ENCODE results near the gene CALN1.

Gene CALN1

DNA sequence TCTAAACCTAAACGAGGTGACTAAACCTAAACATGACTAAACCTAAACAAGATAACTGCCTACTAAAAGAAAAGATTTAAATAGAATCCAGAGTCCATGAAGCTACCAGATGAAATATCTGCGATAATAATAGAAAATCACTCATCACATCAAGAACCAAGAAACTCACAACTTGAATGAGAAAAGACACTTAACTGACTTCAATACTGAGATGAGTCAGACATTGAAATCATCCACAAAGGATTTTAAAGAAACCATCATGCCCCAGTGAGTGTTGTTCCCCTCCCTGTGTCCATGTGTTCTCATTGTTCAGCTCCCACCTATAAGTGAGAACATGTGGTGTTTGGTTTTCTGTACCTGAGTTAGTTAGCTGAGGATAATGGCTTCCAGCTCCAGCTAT lies 416.0 kb downstream of the CALN1 start:
- no peak for DNase-seq (ENCODE audit: low read depth)
- H3K4me3 ChIP-seq (ENCODE audit: low read length) = no peak overlapping the region
- TF ChIP-seq, protein P1, sequence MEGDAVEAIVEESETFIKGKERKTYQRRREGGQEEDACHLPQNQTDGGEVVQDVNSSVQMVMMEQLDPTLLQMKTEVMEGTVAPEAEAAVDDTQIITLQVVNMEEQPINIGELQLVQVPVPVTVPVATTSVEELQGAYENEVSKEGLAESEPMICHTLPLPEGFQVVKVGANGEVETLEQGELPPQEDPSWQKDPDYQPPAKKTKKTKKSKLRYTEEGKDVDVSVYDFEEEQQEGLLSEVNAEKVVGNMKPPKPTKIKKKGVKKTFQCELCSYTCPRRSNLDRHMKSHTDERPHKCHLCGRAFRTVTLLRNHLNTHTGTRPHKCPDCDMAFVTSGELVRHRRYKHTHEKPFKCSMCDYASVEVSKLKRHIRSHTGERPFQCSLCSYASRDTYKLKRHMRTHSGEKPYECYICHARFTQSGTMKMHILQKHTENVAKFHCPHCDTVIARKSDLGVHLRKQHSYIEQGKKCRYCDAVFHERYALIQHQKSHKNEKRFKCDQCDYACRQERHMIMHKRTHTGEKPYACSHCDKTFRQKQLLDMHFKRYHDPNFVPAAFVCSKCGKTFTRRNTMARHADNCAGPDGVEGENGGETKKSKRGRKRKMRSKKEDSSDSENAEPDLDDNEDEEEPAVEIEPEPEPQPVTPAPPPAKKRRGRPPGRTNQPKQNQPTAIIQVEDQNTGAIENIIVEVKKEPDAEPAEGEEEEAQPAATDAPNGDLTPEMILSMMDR (conservative IDR thresholded peaks at IDR 0.05; ENCODE audit: low read depth, low read length) = no peak

DNA sequence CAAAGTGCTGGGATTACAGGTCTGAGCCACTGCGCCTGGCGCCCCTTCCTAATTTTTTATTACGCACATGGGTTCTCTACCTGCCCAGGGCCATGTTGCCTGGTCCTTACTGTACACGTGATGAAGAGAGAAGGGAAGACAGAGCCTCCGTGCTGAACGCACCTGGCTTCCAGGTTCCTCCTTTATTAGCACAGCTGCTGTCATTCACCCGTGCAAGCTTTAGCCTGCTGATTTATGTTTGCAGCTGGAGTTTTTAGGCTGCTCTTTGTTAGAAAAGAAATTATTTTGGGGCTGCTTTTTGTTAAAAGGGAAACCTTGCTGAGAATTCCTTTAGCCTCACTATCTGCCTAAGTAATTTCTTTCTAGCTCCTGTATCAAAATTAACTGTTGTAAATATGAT lies 417.0 kb downstream of the CALN1 start:
- no peak overlapping the region for H3K4me3 ChIP-seq (ENCODE audit: low read length)
- TF ChIP-seq, protein P1 (conservative IDR thresholded peaks at IDR 0.05; ENCODE audit: low read depth, low read length) = no peak
- DNase-seq (ENCODE audit: low read depth) = no peak

DNA sequence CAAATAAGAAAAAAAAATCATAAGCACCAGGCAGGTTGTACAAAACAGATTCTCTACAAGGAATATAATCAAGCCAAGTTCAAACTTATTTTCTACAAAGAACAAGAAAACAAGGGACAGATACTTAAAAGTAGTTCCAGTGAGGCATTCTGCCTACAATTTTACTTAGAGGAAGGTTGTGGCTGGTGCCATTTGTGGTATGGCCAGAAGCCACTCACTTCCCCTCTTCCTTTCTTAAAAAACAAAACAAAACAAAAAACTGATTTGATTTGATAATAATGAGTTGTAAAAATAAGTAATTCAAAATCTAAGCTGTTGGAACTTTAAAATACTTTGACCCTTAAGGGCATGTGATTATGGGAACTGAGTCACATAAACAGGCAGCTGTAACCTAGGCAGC lies 420.6 kb downstream of the CALN1 start:
- TF ChIP-seq, protein P1 (conservative IDR thresholded peaks at IDR 0.05; ENCODE audit: low read depth, low read length) = no peak
- no peak overlapping the region for H3K4me3 ChIP-seq (ENCODE audit: low read length)
- DNase-seq (ENCODE audit: low read depth) = no peak

DNA sequence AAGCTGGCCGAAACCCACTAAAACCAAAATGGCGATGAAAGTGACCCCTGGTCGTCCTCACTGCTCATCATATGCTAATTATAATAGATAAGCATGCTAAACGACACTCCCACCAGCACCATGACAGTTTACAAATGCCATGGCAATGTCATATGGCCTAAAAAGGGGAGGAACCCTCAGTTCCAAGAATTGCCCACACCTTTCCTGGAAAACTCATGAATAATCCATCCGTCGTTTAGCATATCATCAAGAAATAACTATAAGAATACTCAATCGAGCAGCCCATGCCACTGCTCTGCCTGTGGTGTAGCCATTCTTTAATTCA lies 422.0 kb downstream of the CALN1 start:
- H3K4me3 ChIP-seq (ENCODE audit: low read length) = no peak overlapping the region
- TF ChIP-seq, protein P1 (conservative IDR thresholded peaks at IDR 0.05; ENCODE audit: low read depth, low read length) = no peak
- no peak for DNase-seq (ENCODE audit: low read depth)

DNA sequence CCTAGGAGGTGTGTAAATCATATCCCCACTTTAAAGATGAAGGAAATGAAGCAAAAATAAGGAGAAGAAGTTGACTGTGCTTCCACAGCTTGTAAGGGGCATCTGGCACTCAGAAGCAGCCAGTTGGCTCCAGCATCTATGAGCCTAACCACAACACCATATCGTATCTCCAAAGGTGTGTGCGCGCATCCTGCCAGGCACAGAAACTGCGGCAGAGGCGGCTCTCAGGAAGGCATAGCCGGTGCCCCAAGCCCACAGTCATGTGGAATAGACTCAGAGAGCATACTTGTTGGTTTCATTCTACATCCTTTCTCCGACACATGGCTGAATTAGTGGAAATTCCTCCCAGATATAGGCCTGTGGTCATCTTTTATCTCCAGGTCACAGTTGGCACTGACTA lies 423.9 kb downstream of the CALN1 start:
- no peak overlapping the region for H3K4me3 ChIP-seq (ENCODE audit: low read length)
- TF ChIP-seq, protein P1 (conservative IDR thresholded peaks at IDR 0.05; ENCODE audit: low read depth, low read length) = no peak
- no peak for DNase-seq (ENCODE audit: low read depth)

DNA sequence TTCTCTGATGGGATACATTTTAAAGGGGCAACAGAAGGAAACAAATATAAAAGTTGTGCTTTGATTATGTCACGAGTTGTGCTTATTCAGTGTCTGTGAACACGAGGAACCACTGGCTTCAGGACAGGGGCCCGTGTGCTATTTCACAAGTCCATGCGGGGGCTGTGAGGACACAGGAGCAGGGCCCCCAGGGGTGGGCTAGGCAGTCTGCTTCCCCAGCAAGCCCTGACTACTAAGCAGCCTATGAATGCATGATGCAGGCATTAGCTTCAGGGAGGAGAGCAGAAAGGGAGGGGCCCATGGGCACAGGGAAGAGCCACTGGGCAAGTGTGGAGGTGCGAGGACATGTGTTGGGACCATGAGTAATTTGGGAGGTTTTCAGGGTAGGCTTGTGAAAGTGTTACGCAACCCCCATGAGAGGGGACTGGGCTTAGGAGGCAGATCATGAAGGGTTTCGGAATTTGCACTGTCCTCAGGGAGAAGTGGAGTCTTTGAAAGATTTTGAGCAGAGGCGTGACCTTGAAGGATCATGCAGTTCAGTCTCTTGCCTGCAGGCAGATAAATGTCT lies 424.9 kb downstream of the CALN1 start:
- DNase-seq (ENCODE audit: low read depth) = no peak
- H3K4me3 ChIP-seq (ENCODE audit: low read length) = no peak overlapping the region
- TF ChIP-seq, protein P1 (conservative IDR thresholded peaks at IDR 0.05; ENCODE audit: low read depth, low read length) = no peak

DNA sequence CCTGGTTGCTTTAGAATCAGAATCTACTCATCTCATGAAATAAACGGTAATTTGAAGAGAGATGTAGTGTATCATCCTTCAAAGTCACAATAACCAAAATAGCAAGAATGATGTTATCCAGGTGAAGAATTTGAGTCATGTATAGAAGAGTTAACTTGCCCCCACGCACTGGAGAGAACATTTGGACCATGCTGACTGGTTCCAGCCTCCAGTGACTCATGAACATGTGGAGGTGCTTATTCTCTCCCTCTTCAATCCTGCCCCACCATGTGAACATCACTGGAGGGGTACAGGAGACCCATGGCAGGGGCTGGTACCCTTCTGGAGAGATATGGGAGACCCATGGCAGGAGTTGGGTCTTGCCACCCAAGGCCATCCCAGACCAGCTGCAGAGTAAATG lies 427.8 kb downstream of the CALN1 start:
- DNase-seq (ENCODE audit: low read depth) = no peak
- TF ChIP-seq, protein P1 (conservative IDR thresholded peaks at IDR 0.05; ENCODE audit: low read depth, low read length) = no peak
- no peak overlapping the region for H3K4me3 ChIP-seq (ENCODE audit: low read length)

All from retinal pigment epithelial cell (primary cell).